HG03139 (cell line): ENCODE measurements around the gene ITPRIPL2.

ENCODE experiments used
- ATAC-seq: cut with Tn5 transposase; IDR thresholded peaks from one replicate; pipeline ENCODE4 v1.9.1; 2021; ENCODE audit not compliant: unreplicated experiment

ITPRIPL2 gene

DNA sequence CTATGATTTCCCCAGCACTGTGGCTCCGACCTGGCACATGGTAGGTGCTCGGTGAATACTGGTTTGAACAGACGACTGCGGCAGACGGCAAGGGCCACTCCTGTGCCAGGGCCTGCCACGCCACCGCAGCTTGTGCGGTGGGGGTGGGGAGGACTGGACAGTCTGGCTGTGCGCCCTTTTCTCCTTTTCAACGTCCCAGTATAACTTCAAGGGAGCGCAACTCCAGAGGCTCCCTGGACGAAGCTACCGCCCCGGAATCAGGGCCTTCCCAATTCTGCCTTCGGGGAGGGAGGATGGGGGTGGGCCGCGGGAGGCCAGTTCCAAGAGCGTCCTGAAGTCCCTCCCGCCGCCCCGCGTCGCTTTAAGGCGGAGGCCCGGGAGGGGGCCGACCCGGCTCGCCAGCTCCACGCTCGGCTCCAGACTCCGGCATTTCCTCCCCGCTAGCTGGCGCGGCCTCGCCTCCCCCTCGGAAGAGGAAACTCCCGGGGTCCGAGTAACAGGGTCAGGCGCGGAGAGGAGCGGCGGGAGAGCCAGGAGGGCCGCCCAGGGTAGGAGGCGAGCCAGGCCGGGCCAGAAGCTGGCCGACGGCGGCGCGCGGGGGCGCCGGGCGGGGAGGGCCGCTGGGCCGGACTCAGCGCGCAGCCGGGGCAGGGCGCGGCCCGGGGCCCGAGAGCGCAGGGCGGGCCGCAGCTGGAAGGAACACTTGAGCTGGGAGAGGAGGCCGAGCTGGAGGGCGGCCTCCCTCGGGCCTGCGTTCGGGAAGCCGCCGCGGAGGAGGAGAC is at the start of gene ITPRIPL2:
TSS of gene ITPRIPL2 (plus strand) at position 388 of the 782 bp plus-strand sequence. CDS start 498 bp downstream, outside the sequence.
- ATAC-seq: no peak

DNA sequence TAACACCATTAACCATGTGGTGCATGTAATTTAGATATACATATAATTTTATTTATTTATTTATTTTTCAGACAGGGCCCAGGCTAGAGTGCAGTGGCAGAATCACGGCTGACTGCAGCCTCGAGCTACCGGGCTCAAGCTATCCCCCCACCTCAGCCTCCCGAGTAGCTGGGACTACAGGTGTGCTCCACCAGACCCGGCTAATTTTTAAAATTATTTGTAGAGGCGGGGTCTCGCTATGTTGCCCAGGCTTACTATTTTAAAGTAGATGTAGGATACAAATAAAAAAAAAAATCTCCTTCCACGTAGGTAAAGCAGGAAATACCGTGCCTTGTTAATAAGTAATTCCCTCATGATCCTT is 46.8 kb upstream of the ITPRIPL2 start:
- no peak for ATAC-seq

DNA sequence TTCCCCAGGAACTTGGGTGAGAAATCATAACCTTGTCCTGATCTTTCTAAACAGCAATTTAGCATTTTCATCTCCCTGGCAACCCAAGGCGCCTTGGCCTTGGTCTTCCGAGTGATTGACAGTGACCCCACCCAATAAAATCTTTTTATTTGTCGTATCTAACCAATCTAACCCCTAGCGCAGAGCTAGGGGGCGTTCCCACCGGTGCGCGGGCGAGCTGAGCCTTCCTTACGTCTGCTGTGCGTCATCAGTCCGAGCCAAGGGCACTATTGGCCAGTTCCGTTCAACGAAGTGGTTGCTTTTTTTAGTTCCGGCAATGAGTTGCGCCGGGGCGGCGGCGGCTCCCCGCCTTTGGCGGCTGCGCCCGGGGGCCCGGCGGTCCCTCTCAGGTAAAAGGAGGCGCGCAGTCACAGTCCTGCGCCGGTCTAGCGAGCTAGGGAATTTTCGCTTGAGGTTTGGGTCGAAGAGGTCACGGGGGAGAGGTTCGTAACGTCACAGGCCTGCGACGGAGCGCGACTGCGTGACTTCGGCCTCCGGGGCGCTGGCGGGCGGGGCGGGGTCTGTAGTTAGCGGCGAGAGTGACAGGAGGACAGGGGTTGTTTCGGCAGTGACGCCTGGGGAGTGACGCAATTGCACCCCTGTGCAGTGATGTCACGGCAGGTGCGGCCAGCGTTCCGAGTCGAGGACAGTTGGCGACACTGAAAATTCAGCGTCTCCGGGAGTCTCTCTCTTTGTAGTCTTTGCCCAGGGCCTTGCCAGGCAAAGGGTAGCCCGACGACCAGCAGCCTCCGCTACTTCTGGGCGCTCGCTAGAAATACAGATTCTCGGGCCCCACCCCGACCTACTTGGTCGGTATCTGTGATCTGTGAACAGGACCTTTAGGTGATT is 46.2 kb upstream of the ITPRIPL2 start, which contains the start of gene COQ7:
TSS of gene COQ7 (plus strand) at position 266 of the 888 bp plus-strand sequence. CDS start at position 317, 51 bp downstream.
- peak; percentile 93 for ATAC-seq

DNA sequence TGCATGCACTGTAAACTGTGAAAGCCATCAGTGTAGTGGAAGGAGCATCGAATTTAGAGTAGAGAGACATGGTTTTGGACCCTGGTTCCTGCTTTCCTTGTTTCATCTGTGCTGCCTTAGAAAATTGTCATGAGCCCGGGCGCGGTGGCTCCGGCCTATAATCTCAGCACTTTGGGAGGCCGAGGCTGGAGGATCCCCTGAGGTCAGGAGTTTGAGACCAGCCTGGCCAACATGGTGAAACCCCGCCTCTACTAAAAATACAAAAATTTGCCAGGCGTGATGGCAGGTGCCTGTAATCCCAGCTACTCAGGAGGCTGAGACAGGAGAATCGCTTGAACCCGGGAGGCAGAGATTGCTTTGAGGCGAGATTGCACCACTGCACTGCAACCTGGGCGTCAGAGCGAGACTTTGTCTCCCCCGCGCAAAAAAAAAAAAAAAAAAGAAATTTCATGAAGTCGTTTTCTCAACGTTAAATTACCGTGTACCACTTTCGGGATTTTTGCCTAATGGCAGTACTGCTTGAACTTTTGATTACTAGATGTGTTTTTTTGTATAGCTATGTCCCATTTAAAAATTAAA is 45.4 kb upstream of the ITPRIPL2 start:
- ATAC-seq: no peak

DNA sequence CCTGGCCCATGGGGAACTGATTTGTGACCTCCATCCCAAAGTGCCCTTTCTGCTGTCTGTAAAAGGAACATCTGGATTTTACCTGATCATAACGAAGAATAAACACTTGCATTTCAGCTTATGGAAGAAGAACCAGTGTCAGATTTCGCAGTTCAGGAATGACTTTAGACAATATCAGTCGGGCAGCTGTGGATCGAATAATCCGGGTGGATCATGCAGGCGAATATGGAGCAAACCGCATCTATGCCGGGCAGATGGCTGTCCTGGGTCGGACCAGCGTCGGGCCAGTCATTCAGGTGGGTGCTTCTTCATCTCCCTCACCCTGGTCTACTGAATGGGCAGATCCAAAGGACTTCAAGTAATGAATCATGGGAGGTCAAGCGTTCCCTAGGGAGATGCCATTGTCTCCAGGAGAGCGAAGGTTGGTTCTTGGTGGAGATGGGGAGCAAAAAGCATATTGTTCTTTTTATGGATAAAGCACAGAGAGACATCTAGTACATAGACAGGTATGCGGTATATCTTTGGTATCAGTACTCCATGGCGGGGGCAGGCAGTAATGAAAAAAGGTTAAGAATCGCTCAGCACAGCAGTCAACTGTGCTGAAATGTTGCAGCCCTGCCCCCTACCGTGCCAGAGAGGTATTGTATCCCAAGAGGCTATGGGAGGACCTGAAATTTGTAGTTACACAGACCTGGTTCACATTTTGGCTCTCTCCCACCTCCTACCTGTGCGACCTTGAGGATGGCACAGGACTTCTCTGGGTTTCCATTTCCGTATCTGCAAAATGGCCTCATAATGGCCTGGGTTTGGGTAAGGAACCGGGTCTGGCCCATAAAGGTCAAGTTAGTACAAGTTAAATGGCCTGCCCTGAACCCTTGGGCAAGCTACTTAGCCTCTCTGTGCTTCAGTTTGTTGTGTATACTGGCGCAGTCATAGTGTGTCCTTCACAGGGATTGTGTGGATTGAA is 41.7 kb upstream of the ITPRIPL2 start:
- no peak for ATAC-seq

DNA sequence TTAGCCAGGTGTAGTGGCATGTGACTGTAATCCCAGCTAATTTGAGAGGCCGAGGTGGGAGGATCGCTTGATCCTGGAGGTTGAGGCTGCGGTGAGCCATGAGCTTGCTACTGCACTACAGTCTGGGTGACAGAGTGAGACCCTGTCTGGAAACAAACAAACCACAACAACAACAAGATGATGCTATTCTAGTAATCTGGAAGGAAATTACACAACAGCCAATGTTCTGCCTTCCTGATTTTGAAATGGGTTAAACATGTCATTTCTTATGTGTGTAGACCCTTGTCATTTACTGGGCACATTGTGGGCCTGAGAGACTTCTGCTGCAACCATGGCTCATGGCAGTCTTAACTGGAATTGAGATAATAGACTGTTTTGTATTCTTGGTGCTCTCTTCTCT is 40.4 kb upstream of the ITPRIPL2 start:
- ATAC-seq: no peak

DNA sequence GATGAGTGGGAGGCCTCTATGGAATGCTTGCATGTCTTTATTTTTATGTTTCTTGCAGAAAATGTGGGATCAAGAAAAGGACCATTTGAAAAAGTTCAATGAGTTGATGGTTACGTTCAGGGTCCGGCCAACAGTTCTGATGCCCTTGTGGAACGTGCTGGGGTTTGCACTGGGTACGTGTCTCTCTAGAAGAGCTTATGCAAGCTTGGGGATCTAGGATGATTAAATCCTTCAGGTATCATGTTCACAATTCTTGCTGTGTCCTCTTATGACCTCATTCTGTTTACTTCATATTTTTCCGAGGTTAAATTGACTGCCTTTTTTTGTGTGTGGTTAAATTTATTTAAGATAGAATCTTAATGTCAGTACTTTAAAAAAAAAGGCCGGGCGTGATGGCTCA is 39.9 kb upstream of the ITPRIPL2 start:
- no peak for ATAC-seq

DNA sequence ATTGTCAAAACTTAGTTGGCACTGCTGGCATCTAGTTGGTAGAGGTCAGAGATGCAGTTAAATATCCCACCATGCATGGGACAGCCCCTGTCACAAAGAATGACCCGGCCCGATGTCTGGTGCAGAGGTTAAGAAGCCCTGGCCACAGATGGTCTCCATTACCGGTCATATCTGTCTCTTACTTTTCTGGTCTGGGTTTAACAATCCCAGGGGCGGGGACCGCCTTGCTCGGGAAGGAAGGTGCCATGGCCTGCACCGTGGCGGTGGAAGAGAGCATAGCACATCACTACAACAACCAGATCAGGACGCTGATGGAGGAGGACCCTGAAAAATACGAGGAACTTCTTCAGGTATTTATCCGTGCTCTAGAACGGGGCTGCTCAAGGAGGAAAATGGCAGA is 38.3 kb upstream of the ITPRIPL2 start:
- no peak for ATAC-seq

DNA sequence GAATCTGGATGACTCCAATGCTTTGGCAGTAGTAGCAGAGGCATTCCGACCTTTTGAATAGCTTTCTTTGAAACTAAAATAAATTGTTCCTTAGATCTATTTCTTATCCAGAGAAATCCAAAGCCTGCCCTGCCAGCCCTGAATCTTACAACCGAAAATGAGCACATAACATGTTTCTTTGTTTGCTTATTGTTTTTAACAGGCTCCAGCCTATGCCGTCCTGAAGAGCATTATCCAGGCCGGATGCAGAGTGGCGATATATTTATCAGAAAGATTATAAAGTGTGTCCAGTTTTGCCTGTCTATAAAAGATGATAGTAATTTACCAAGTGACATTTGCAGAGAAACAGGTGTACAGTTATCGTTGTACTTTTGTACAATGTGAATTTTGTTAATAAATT is 35.9 kb upstream of the ITPRIPL2 start:
- ATAC-seq: no peak

DNA sequence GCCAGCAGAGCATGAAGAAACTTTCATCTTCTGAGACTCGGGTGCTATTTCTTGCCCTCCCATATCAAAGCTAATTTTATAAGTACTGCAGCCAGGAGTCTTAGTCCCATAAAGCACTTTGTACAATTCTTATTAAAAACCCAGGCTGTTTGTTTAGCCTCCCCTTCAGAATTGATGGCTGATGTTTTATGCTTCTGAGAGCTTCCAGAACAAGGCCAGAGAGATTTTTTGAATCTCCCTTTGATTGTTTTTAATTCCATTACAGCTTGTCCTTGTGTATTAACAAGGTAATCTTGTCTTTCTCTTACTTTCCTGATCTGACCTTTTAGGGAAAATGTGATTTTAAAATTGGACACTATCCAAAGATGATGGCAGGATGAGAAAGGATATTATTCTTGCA is 30.1 kb upstream of the ITPRIPL2 start:
- no peak for ATAC-seq

DNA sequence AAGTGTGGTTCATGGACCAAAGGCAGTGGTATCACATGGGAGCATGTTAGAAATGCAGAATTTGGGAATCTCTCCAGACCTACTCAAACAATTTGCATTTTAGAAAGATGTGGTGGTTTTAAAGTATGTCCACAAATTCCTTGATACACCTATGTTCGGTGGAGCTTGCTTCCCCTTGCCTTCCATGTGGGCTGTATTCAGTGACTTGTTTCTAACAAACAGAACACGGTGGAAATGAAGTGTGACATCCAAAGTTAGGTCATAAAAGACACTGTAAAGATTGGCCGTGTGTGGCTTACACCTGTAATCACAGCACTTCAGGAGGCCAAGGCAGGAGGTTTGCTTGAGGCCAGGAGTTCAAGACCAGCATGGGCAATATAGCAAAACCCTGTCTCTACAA is 29.6 kb upstream of the ITPRIPL2 start:
- ATAC-seq: no peak

DNA sequence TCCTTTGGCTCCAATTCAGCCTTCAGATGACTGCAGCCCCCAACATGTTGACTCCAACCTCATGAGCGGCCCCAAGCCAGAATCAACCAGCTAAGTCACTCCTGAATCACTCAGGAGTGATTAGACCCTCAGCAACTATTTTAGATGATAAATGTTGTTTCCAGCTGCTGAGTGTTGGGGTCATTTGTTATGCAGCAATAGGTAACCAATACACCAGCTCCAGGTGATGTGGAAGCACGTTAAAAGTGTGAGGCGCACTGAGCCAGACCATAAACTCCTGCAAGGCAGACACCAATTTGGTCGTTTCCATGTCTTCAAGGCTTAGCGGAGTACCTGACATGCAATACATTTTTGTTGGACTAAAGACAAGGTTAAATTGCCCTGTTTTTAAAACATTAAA is 28.9 kb upstream of the ITPRIPL2 start:
- ATAC-seq: no peak

DNA sequence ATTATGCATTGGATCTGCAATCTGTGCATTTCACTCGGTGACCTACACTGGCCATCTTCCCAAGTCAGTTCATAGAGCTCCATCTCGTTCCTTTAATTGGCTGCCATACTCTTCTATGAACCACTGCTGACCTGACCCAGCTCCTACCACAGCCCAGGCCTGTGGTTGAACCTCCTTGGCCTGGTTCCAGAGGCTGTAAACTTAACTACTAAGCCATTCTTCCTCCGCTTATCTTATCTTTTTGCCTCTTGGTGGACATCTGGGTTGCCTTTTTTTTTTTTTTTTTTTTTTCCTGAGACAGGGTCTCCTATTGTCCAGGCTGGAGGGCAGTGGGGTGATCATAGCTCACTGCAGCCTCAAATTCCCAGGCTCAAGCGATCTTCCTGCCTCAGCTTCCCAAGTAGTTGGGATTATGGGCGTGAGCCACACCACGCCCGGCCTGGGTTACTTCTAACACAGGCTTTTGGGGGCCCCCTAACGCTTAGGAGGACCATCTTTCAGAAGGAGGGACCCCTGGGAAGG is 28.0 kb upstream of the ITPRIPL2 start:
- ATAC-seq: no peak

DNA sequence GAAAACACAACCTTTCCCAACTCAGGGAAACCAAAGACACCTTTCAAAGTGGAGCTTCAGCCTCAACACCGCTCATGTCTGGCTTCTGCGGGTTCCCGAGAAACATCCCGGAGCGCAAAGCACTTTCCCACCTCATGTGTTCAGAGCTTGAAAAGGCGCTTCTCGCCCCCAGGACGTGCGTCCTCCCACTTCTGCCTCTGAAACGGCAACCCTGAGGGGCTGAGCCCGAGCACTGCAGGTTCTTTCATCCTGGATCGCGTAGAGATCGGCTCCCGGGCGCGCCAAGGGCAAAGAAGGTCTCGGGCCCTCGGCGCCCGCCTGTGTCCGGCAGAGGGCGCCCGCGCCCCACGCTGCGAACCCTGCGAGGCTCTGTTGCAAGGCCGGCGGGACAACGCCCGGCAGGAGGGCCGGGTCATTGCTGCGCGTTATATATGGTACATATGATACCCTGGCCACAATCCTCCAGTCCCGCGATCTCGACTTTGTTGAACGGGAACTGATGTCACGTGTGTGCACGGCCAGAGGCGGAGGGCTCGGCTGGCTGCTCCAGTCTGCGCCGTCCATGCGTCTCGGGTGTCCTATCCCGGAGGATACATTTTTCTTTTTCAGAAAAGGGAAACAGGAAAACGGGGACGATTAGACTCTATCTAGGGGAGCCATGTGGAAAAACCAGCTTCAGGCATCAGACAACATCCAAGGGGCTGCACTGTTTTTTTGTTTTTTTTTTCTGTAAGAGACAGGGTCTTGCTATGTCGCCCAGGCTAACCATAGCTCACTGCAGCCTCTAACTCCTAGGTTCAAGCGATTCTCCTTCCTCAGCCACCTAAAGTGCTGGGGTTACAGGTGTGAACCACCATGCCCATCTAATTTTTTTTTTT is 27.2 kb upstream of the ITPRIPL2 start:
- ATAC-seq: peak; percentile 77

DNA sequence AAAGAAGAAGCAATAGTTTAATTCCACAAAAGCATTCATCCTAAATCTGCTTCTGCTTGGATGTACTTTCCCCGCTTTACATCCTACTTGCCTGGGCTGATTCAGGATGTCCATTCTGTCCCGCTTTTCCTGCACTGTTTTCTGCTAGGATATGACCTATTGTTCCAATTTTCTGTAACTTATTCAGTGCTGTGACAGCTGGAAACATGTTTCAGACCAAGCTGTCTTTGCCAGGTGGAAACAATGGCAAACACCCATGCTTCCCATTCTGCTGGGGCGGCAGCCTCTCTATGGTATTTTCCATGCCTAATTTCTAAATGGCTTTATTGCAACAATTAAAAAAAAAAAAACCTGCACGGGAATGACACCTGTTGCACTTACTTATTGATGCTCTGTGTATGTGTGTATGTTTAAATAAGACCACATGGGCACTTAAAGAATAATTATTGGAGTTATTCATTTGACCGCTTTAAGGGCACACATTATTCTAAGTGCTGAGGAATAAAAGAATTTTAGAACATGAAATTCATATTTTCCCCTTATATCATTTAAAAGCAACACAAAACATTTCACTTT is 25.3 kb upstream of the ITPRIPL2 start:
- ATAC-seq: no peak

DNA sequence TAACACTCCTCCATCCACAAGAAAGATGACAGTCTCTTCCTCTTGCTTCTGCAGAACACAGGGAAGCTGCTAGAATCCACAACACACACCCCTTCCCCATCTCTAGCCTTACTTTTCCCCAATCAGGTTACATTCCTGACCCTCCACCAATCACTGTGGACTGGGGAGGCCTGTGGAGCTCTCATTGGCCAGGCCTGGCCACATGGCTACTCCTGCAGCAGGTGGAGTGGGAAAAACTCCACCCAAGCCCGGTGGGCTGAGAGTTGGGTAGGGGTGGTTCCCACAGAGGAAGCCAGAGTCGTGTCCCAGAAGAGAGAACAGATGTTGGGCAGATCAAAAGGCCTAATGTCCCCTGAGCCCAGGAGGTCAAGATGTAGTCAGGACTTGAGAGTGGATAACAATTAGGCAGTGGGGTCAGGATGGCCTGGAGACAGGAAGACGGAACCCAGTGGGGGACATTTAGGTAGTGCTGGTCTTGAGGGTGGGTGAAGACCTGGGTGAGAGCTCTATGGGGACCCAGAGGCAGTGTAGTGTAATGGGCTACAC is 24.3 kb upstream of the ITPRIPL2 start:
- ATAC-seq: no peak

DNA sequence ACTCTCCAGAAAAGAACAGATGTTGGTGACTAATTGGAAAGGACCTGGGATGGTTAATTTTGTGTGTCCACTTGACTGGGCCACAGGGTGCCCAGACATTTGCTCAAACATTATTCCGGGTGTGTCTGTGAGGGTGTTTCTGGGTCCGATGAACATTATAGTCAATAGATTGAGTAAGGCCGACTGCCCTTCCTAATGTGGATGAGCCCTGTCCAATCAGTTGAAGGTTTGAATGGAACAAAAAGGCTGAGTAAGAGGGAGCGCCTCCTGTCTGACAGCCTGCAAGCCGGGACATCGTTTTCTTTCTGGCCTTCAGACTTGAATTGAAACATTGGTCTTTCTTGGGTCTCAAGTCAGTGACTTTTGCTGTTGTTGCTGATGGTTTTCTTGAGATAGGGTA is 22.8 kb upstream of the ITPRIPL2 start:
- no peak for ATAC-seq

DNA sequence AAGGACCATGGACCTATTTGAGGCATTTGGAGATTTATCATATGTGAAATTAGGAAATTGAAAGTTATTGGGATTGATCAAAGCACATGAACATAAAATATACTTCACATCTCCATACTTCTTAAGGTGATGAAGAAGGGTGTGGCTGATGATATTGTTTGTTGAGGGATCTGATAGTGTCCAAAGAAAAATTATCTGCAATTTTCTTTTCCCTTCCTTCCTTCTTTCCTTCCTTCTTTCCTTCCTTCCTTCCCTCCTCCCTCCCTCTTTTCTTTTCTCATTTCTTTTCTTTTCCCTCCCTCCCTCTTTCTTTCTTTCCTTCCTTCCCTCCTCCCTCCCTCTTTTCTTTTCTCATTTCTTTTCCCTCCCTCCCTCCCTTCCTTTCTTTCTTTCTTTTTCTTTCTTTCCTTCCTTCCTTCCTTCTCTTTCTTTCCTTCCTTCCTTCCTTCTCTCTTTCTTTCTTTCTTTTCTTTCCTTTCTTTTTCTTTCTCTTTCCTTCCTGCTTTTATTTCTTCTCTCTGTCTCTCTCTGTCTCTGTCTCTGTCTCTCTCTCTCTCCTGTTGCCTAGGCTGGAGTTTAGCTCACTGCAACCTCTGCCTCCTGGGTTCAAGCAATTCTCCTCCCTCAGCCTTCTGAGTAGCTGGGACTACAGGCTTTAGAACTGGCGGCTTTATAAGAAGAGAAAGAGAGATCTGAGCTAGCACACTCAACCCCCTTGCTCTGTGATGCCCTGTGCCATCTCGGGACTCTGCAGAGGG is 20.9 kb upstream of the ITPRIPL2 start:
- no peak for ATAC-seq
